ENCODE measurements around the gene MCTP1.

Gene MCTP1

DNA sequence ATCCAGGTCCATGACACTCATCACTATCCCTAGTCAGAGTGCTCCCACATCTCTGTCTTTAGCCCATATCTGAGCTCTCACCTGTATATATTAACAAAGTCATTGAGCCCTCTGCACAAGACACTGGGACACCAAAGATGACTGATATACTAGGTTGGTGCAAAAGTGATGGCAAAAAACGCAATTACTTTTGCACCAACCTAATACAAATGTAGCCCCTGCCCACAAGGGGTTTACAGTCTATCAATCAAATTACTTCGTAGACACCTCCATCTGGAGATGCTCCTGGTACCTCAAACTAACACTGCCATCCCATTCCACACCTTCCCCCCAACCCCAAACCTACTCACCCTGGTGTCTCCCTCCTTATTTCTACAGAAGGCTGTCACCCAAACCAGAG lies 194.1 kb downstream of the MCTP1 start:
- TF ChIP-seq, protein P1, sequence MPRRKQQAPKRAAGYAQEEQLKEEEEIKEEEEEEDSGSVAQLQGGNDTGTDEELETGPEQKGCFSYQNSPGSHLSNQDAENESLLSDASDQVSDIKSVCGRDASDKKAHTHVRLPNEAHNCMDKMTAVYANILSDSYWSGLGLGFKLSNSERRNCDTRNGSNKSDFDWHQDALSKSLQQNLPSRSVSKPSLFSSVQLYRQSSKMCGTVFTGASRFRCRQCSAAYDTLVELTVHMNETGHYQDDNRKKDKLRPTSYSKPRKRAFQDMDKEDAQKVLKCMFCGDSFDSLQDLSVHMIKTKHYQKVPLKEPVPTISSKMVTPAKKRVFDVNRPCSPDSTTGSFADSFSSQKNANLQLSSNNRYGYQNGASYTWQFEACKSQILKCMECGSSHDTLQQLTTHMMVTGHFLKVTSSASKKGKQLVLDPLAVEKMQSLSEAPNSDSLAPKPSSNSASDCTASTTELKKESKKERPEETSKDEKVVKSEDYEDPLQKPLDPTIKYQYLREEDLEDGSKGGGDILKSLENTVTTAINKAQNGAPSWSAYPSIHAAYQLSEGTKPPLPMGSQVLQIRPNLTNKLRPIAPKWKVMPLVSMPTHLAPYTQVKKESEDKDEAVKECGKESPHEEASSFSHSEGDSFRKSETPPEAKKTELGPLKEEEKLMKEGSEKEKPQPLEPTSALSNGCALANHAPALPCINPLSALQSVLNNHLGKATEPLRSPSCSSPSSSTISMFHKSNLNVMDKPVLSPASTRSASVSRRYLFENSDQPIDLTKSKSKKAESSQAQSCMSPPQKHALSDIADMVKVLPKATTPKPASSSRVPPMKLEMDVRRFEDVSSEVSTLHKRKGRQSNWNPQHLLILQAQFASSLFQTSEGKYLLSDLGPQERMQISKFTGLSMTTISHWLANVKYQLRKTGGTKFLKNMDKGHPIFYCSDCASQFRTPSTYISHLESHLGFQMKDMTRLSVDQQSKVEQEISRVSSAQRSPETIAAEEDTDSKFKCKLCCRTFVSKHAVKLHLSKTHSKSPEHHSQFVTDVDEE (CRISPR knock-in tag; IDR thresholded peaks at IDR 0.05), result no peak
- TF ChIP-seq CSRNP3 (CRISPR knock-in tag; IDR thresholded peaks at IDR 0.05), result no peak
- no peak for TF ChIP-seq TCF4 (CRISPR knock-in tag; IDR thresholded peaks at IDR 0.05; ENCODE audit: borderline replicate concordance)
- TF ChIP-seq SNAI2 (CRISPR knock-in tag; IDR thresholded peaks at IDR 0.05), result no peak
- TF ChIP-seq CSDC2 (CRISPR knock-in tag; IDR thresholded peaks at IDR 0.05), result no peak
- no peak for TF ChIP-seq TOX (CRISPR knock-in tag; IDR thresholded peaks at IDR 0.05; ENCODE audit: borderline replicate concordance)
- TF ChIP-seq GLIS3 (CRISPR knock-in tag; IDR thresholded peaks at IDR 0.05), result no peak
- TF ChIP-seq ZNF70 (CRISPR knock-in tag; IDR thresholded peaks at IDR 0.05), result no peak
- TF ChIP-seq ARNTL (CRISPR knock-in tag; IDR thresholded peaks at IDR 0.05; ENCODE audit: borderline replicate concordance, low read depth), result no peak
- TF ChIP-seq RARB (CRISPR knock-in tag; IDR thresholded peaks at IDR 0.05), result no peak
- TF ChIP-seq ESRRG (CRISPR knock-in tag; IDR thresholded peaks at IDR 0.05), result no peak
- TF ChIP-seq ZNF8 (CRISPR knock-in tag; IDR thresholded peaks at IDR 0.05), result no peak
- TF ChIP-seq ZC3H10 (CRISPR knock-in tag; IDR thresholded peaks at IDR 0.05), result no peak
- TF ChIP-seq, protein P2, sequence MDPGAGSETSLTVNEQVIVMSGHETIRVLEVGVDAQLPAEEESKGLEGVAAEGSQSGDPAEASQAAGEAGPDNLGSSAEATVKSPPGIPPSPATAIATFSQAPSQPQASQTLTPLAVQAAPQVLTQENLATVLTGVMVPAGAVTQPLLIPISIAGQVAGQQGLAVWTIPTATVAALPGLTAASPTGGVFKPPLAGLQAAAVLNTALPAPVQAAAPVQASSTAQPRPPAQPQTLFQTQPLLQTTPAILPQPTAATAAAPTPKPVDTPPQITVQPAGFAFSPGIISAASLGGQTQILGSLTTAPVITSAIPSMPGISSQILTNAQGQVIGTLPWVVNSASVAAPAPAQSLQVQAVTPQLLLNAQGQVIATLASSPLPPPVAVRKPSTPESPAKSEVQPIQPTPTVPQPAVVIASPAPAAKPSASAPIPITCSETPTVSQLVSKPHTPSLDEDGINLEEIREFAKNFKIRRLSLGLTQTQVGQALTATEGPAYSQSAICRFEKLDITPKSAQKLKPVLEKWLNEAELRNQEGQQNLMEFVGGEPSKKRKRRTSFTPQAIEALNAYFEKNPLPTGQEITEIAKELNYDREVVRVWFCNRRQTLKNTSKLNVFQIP (CRISPR knock-in tag; IDR thresholded peaks at IDR 0.05; ENCODE audit: borderline replicate concordance, low read depth), result no peak
- TF ChIP-seq, protein P3, sequence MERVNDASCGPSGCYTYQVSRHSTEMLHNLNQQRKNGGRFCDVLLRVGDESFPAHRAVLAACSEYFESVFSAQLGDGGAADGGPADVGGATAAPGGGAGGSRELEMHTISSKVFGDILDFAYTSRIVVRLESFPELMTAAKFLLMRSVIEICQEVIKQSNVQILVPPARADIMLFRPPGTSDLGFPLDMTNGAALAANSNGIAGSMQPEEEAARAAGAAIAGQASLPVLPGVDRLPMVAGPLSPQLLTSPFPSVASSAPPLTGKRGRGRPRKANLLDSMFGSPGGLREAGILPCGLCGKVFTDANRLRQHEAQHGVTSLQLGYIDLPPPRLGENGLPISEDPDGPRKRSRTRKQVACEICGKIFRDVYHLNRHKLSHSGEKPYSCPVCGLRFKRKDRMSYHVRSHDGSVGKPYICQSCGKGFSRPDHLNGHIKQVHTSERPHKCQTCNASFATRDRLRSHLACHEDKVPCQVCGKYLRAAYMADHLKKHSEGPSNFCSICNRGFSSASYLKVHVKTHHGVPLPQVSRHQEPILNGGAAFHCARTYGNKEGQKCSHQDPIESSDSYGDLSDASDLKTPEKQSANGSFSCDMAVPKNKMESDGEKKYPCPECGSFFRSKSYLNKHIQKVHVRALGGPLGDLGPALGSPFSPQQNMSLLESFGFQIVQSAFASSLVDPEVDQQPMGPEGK (CRISPR knock-in tag; IDR thresholded peaks at IDR 0.05; ENCODE audit: borderline replicate concordance), result no peak
- no peak for TF ChIP-seq BACH2 (CRISPR knock-in tag; IDR thresholded peaks at IDR 0.05; ENCODE audit: borderline replicate concordance)
- ATAC-seq, result no peak

GRCh38 chr5:95087816-95088317 lies 197.0 kb downstream of the MCTP1 start:
- TF ChIP-seq, protein P1 (CRISPR knock-in tag; IDR thresholded peaks at IDR 0.05), result no peak
- TF ChIP-seq PPARA (CRISPR knock-in tag; IDR thresholded peaks at IDR 0.05; ENCODE audit: borderline replicate concordance), result no peak
- no peak for TF ChIP-seq CSDC2 (CRISPR knock-in tag; IDR thresholded peaks at IDR 0.05)
- no peak for TF ChIP-seq ARNTL (CRISPR knock-in tag; IDR thresholded peaks at IDR 0.05; ENCODE audit: borderline replicate concordance, low read depth)
- TF ChIP-seq RARB (CRISPR knock-in tag; IDR thresholded peaks at IDR 0.05), result no peak
- TF ChIP-seq ZNF8 (CRISPR knock-in tag; IDR thresholded peaks at IDR 0.05), result no peak
- TF ChIP-seq SNAI2 (CRISPR knock-in tag; IDR thresholded peaks at IDR 0.05), result no peak
- TF ChIP-seq, protein P2 (CRISPR knock-in tag; IDR thresholded peaks at IDR 0.05; ENCODE audit: borderline replicate concordance, low read depth), result no peak
- no peak for ATAC-seq

All from SK-N-SH treated with all-trans-retinoic acid at 6 μM for 48 hours (cell line).